ENCODE measurements around the gene TMEM175.

Gene TMEM175

DNA sequence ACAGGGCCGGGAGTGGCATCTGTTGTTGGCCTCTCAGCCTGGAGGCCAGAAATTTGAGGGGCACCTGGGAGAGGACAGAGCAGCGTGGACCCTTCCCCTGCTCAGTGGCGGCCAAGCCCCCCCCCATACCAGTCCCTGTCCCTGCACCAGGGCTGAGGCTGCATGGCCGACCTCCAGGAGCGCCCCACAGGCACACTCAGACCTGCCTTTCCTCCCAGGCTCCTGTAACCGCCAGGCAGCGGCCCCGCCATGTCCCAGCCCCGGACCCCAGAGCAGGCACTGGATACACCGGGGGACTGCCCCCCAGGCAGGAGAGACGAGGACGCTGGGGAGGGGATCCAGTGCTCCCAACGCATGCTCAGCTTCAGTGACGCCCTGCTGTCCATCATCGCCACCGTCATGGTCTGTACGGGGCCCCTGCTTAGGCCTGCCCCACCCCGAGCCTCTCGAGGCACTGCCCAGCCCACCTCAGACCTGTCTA is 15.3 kb downstream of the TMEM175 start:
- DNase-seq (ENCODE audit: low read depth) = no peak

DNA sequence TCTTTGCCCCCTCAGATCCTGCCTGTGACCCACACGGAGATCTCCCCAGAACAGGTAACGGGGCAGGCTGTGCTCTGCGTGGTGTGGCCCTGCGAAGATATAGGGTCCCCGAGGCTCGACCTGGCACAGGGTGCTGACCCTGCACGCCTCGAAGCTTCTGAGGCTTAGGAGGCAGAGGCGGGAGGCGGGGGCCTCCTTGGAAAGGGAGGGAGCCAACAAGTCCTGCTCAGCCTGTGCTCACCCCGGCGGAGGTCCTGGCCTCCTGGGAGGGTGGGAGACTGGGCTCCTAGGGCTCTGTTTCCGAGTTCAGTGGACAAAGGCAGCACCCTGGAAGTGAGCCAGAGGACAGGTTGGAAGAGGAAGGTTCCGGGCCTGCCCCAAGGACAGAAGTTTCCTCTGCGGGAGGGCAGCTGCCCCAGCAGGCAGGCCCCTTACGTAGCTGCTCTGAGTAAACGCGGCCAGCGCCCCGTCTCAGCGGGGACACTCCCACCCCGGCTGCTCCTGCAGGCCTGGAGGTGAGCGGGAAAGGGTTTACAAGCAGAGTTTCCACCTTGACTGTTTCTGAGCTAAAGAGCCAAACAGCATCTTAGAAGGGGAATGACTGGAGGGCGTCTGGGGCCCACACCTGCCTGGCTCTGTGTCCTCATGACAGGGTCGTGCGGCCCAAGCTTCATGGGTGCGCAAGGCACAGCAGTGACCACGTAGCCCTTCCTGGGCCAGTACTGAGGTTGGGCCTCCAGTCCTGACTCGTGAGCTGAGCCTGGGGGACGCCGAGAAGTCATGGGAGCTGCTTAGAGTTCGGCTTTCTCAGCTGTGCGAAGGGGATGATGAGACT is 16.1 kb downstream of the TMEM175 start:
- no peak for DNase-seq (ENCODE audit: low read depth)

DNA sequence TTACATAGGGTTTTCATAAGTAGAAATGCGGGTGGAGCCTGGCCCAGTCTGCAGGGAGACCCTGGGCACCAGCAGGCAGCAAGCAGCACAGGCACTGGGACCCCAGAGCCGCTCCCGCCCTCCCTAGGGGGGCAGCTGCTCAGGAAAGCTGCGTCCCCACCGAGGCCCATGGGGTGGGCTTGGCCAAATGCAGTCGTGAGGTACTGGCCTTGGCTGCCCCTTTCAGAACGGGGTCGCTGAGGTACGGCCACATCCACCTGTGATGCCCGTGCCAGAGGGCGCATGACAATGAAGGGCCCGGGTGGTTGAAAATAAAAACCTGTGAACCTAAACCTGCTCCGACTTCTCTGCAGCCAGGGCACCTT is 16.7 kb downstream of the TMEM175 start:
- DNase-seq (ENCODE audit: low read depth) = no peak

DNA sequence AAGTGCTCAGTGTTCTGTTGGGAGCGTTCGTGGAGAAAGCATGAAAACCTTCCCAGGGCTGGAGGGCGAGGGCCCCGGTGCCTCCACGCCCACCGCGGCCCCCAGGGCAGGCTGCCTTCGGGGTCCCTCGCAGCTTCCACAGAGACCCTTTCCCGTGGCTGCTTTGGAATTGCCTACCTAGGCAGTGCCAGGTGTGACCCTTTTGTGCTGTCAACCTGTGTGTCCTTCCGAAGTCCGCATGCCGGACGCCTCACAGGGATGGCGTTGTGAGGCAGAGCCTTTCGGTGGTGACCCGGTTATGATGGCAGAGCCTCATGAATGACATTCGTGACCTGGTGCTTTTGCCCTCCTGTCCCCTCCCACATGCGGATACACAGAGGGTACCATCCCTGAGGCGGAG is 17.4 kb downstream of the TMEM175 start:
- no peak for DNase-seq (ENCODE audit: low read depth)

DNA sequence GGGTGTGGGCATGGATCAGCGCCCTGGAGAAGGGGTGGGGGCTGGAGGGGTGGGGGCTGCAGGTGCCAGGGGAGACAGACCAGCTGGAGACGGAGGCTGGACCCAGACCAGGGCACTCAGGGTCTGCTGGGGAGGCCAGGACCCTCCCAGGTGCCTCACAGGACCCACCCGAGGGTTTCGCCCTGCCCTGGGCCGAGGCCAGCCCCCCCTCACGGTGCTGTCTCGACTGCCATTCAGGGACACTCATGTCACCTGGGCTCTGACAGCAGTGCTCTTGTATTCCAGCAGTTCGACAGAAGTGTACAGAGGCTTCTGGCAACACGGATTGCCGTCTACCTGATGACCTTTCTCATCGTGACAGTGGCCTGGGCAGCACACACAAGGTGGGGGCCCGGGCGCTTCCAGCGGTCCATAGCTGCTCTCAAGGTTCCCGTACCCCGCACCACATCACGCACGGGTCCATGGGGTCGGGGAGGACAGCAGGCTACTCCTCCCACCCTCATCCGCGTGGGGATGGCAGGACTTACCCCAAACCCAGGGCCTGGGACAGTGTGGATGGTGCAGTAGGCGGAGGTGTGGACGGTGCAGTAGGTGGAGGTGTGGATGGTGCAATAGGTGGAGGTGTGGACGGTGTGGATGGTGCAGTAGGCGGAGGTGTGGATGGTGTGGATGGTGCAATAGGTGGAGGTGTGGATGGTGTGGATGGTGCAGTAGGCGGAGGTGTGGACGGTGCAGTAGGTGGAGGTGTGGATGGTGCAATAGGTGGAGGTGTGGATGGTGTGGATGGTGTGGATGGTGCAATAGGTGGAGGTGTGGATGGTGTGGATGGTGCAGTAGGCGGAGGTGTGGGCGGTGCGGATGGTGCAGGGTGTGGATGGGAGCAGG is 18.1 kb downstream of the TMEM175 start:
- no peak for DNase-seq (ENCODE audit: low read depth)

DNA sequence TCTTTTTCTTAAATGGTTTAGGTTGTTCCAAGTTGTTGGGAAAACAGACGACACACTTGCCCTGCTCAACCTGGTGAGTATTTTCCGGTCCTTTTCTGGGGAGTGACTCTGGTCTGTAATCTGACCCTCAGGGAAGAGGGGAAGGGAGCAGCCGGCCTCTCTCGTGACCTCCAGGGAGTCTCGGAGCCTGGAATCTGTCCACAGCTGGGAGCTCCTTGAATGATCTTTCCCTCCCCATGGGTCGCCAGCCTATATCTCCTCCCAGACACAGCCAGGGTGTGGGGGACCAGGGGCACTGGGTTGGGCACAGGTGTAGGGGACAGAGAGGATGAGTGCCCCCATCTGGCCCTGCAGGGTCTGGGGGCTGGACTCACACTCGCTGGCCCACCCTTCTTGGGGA is 18.9 kb downstream of the TMEM175 start:
- DNase-seq (ENCODE audit: low read depth) = no peak

DNA sequence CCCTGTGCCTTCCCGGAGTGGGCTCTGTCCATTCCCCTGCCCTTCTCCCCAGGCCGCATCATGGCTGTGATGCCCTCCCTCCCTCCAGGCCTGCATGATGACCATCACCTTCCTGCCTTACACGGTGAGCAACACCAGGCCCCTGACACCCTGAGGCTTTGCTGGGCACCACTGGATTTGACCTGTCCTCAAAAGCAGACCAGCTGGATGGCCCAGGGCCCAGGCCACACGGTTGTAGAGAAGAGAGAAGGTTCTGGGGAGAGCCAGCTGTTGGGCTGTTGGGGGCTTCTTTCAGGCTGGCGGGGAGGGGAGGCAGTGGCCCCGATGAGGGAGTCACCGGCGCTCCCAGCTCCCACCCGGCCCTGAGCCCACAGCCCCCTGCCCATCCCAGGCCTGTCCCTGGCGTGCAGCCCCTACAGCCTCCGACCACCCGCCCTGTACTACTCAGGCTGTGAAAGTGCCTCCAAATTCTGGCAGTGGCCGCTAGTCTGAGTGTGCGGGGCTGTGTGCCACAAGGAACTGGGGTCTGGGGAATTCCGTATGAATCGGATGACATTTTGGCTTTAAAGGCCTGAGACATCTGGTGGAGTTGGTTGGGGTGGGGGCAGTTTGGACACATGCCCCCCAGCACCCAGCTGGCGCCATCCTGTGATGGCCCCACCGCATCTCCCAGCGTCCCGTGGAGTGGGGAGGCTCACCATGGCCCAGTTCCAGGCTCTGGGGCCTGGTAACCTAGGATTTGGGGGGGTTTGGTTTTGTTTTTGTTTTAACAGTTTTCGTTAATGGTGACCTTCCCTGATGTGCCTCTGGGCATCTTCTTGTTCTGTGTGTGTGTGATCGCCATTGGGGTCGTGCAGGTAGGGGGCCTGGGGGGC is 19.6 kb downstream of the TMEM175 start:
- no peak for DNase-seq (ENCODE audit: low read depth)

DNA sequence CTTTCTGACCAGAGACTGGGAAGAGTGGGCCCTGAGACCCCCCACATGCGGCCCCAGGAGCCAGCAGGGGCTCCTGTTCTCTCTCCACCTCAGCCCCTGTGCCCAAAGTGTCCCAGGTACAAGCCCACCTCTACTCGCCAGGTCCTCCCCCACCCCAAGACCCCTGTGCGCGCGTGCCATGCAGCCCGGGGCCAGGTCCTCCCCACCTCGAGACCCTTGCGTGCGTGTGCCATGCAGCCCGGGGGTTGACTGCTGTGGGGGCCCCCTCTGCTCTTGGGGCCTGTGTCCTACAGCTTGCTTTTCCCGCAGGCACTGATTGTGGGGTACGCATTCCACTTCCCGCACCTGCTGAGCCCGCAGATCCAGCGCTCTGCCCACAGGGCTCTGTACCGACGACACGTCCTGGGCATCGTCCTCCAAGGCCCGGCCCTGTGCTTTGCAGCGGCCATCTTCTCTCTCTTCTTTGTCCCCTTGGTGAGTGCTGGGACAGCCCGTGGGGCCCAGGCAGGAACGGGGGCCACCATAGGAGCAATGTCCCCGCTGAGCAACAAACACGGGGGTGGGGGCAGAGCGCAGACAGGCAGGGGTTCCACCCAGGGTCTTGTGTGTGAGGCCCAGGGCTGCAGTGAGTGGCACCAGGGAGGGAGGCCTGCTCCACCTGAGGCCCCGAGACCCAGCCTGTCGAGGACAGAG is 20.8 kb downstream of the TMEM175 start:
- no peak for DNase-seq (ENCODE audit: low read depth)

DNA sequence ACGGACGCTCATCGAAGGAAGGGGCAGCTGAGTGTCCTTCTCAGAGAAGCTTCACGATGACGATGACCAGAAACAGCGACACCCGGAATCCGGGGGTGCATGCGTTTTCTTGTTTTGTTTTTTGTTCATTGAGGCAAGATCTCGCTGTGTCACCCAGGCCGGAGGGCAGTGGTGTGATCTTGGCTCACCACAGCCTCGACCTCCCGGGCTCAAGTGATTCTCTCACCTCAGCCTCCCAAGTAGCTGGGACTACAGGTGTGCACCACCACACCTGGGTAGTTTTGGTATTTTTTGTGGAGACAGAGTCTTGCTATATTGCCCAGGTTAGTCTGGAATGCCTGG is 21.3 kb downstream of the TMEM175 start:
- DNase-seq (ENCODE audit: low read depth) = no peak

DNA sequence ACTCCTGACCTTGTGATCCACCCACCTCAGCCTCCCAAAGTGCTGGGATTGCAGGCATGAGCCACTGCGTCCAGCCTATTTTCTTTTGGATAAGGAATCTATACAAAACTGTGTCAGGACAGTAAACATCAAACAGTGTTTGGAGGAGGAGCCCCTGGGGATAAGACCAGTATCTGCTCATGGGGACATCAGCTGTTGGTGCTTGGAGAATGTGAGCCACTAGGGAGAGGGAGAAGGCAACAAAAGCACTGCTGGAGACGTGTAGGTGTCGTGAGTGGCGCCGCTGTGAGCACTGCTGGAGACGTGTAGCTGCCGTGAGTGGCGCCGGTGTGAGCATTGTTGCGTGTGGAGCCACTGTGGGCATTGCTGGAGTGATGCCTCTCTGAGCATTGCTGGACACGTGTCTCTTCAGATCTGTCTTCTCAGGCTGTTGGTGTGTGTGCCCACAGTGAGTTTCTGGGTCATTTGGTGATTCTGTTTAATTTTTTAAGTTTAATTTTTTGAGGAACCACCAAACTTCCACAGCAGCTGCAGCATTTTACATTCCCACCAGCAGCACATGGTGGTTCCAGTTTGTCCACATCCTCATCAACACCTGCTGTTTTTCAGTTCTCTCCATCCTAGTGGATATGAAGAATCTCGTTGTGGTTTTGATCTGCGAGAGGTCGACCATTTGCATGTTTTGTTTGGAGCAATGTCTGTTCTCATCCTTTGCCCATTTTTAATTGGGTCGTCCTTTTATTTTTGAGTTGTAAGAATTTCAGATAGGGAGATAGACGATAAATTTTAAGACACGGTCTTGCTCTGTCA is 22.2 kb downstream of the TMEM175 start:
- DNase-seq (ENCODE audit: low read depth) = no peak

DNA sequence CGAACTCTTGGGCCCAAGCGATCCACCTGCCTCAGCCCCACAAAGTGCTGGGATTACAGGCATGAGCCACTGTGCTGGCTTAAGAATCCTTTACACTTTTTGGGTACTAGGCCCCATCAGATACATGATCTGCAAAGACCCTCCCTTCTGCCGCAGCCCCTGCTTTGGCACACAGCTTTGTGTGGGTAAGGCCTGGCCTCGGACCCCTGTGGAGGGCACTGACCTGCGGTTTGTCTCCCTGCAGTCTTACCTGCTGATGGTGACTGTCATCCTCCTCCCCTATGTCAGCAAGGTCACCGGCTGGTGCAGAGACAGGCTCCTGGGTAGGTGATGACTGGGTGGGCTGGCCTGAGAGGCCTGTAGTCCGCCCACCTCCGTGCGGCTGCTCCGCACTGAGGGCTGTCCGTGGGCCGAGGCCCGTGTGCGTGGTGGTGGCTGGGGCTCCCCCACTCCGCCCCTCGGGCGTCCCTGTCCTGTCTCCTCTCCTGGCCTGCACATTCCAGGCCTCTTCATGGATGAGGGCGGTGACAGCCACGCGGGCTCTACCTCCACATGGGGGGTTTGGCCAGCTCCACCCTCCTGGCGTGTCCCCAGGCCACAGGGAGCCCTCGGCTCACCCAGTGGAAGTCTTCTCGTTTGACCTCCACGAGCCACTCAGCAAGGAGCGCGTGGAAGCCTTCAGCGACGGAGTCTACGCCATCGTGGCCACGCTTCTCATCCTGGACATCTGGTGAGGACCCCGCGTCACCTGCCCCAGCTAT is 23.1 kb downstream of the TMEM175 start:
- no peak for DNase-seq (ENCODE audit: low read depth)

DNA sequence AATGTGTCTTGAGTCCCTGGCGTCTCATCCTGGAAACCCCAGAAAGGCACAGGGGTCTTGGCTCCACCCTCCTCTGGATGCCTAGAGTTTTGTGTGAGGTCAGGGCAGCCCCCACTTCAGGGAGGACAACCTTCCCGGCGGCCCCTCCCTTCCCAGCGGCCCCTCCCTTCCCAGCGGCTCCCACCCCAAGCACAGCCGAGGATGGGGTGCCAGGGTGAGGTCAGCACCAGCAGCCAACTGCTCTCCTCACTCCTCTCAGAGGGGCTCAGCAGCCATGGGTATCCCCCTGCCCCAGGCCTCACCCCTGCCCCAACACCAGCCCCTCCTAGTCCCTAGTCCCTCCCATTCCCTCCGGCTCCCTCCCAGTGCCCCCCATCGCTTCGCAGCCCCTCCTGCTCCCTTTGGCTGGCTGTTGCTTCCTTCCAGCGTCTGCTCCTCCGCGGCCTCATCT is 23.7 kb downstream of the TMEM175 start:
- no peak for DNase-seq (ENCODE audit: low read depth)

DNA sequence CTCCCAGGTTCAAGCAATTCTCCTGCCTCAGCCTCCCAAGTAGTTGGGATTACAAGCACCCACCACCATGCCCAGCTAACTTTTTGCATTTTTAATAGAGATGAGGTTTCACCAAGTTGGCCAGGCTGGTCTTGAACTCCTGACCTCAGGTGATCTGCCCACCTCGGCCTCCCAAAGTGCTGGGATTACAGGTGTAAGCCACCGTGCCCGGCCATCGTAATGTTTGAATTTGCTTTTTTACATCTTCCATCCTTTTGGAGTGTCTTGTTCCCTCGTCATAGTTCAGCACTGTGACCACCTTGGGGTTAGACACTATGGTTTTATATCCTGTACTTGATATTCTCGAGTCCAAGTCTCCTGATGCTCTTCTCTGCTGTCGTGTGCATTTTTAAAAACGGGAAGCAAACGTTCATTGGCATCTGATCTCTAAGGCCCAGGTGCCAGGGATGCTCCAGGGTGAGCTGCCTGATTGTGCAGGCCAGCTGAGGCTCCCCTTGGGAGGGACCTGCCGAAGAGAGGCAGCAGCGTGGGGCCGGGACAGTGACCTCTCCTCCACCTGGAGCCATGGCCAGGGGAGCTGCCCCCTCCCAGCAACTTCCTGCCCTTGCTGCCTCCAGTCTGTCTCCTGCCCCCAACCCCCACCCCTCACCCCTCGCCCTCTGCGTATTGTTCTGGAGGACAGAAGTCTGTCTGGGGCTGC is 24.4 kb downstream of the TMEM175 start:
- DNase-seq (ENCODE audit: low read depth) = no peak

DNA sequence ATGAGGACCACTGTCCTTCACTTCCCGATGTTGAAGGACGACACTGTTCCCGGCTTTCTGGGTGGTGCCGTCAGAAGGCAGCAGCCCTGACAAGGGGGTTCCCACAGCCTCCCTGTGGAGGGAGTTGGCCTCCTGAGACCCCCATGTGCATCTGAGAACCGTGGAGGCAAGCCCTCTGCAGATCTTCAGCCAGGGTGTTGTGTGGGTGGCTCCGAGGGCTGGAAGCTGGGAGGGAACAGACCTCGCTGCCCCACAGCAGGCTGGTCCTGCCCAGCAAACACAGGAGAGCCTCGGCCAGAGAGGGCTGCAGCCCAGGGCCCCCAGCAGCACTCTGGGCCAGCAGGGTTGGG is 24.9 kb downstream of the TMEM175 start:
- DNase-seq (ENCODE audit: low read depth) = no peak

DNA sequence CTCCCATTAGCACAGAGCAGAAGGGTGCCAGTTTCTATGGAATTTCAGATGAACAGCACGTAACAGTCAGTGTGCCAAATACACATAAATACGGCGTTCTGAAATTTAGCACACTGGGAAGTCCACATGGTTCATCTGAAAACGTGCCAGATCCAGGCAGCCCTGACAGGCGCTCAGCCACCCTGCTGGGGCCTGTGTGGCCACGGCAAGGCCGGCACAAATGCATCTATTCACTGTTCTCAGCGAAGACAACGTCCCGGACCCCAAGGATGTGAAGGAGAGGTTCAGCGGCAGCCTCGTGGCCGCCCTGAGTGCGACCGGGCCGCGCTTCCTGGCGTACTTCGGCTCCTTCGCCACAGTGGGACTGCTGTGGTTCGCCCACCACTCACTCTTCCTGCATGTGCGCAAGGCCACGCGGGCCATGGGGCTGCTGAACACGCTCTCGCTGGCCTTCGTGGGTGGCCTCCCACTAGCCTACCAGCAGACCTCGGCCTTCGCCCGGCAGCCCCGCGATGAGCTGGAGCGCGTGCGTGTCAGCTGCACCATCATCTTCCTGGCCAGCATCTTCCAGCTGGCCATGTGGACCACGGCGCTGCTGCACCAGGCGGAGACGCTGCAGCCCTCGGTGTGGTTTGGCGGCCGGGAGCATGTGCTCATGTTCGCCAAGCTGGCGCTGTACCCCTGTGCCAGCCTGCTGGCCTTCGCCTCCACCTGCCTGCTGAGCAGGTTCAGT is 25.5 kb downstream of the TMEM175 start:
- DNase-seq (ENCODE audit: low read depth) = no peak

DNA sequence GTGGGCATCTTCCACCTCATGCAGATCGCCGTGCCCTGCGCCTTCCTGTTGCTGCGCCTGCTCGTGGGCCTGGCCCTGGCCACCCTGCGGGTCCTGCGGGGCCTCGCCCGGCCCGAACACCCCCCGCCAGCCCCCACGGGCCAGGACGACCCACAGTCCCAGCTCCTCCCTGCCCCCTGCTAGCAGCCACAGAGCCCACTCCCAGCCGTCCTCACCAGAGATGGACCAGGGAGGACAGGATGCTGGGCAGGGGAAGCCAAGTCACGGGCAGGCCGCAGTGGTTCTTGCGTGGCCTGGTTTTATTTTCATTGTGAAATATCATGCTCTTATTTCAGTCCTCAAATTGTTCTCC is 26.0 kb downstream of the TMEM175 start:
- no peak for DNase-seq (ENCODE audit: low read depth)

DNA sequence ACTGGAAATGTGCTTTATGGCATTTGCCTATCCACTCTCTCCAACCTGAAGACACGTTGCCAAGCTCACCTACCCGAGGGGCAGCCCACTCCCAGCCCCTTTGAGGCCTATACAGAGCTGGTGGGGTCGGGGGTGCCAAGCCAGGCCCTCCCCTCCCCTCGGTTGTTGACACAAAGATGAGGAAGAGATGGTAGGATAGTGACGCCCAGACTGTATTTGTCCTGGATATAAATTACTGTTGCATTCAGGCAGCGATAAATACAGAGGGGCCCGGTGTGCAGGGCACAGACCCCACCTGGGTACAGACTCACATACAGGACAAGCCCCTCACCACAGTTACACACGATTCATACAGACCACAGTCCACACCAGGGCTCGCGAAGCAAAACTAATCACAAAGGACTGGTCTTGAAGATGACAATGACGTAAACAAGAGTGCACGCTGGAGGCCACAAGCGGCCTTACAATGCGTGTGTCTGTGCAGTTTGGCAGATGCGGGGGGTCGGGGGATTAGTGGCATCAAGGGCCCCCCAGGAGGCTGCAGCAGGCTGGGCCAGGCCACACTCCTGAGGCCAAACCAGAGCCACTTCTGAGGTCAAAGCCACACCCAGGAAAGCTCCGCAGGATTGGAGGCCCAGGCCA is 26.6 kb downstream of the TMEM175 start:
- DNase-seq (ENCODE audit: low read depth) = no peak
